Fibroblast of lung (primary cell): Measurements from ENCODE around the gene MINDY3.

Source experiments
- EZH2 ChIP-seq: IDR thresholded peaks from 2 replicates; pipeline ENCODE4 v1.5.1; 2012; ENCODE audit warnings: low read length, control low read depth, mild to moderate bottlenecking; ENCODE audit errors: missing control alignments
- TF ChIP-seq, protein P1 (sequence below), 2 donors: IDR thresholded peaks in 1 of 2; conservative IDR thresholded peaks in 1 of 2; 1 replicate in 1 of 2; 2 replicates in 1 of 2; pipeline ENCODE4 v1.5.1; 2011 to 2012; ENCODE audit warnings: low read length in 2 of 2, control low read depth in 1 of 2, inconsistent platforms in 1 of 2, low read depth in 1 of 2, mild to moderate bottlenecking in 1 of 2

DNA sequence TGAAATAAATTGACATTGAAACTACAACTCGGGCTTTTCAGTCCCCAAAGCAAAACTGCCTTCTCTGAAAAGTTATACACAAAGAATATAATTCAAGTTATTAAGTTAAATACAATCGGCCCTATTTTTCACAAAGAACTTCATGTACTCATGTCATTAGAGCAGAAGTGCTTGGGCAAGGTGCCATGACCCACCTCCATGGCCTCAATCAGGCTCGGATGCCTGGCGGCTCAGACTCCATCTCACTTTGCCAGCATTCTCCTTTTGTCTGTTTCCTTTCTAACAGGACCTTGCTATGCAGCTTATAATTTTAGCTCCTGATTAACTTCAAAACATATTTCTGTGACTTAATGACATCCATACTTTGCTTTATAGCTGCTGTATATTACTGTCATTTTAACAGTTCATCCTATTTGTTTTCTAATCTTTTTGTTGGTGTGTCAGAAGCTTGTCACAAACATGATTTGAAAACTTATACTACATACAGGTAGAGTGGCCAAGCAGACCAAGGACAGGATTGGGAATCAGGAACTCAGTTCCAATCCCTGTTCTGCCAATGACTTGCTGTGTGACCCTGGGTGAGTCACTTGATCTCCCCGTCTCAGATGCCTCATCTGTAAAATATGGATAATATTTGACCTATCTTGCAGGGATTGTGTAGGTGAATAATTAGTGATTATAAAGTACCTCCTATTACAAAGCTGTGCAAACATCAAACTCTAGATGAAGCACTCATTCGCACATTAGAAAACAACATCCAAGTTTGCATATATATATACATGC is 79.8 kb downstream of the MINDY3 start:
- TF ChIP-seq, protein P1, sequence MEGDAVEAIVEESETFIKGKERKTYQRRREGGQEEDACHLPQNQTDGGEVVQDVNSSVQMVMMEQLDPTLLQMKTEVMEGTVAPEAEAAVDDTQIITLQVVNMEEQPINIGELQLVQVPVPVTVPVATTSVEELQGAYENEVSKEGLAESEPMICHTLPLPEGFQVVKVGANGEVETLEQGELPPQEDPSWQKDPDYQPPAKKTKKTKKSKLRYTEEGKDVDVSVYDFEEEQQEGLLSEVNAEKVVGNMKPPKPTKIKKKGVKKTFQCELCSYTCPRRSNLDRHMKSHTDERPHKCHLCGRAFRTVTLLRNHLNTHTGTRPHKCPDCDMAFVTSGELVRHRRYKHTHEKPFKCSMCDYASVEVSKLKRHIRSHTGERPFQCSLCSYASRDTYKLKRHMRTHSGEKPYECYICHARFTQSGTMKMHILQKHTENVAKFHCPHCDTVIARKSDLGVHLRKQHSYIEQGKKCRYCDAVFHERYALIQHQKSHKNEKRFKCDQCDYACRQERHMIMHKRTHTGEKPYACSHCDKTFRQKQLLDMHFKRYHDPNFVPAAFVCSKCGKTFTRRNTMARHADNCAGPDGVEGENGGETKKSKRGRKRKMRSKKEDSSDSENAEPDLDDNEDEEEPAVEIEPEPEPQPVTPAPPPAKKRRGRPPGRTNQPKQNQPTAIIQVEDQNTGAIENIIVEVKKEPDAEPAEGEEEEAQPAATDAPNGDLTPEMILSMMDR (conservative IDR thresholded peaks at IDR 0.05 in 1 of 2, IDR thresholded peaks at IDR 0.05 in 1 of 2; ENCODE audit: low read depth in 1 of 2, low read length in 2 of 2): no peak
- no peak for TF ChIP-seq EZH2
